Measurements from ENCODE around the gene DBP.

GRCh38 chr19:48603001-48603400 lies 34.2 kb downstream of the DBP start:
- TF ChIP-seq POLR2A (IDR thresholded peaks at IDR 0.05; ENCODE audit: low read depth, low read length), result no peak
- TF ChIP-seq POLR2AphosphoS5 (IDR thresholded peaks at IDR 0.05; ENCODE audit: low read depth, low read length), result no peak
